B cell (primary cell): ENCODE results near the gene CHCHD6.

Experiments
- EZH2 ChIP-seq: IDR thresholded peaks from 2 replicates; pipeline ENCODE4 v1.6.1; 2012; ENCODE audit warnings: borderline replicate concordance, low read depth, mild to moderate bottlenecking, moderate library complexity, low read length; ENCODE audit not compliant: insufficient read depth, poor library complexity, severe bottlenecking
- TF ChIP-seq, protein P1 (sequence below): fragments of 200-600 bp; IDR thresholded peaks from one replicate; pipeline ENCODE4 v1.8.0; 2022; ENCODE audit warnings: antibody characterized with exemption, mild to moderate bottlenecking

DNA sequence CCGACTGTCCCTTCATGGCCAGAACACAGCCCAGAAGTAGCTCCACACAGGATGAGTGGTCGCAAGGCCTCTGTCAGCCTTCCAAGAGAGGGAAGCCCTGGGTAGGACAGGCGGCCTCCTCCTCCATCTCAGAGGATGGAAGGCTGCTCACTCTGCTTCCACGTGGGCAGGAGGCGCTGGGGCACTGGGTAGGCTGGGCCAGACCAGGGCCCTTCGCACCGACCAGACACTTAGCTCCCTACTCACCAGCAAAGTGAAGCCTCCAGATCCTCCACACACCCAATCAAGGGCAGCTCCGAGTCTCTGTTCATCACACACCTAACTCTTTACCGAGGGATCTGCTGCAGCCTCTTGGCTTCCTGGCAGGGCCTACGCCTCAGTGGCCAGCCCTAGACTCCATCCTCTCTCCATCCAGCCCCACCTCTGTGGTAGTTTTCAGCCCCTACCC lies 254.6 kb downstream of the CHCHD6 start:
- TF ChIP-seq, protein P1, sequence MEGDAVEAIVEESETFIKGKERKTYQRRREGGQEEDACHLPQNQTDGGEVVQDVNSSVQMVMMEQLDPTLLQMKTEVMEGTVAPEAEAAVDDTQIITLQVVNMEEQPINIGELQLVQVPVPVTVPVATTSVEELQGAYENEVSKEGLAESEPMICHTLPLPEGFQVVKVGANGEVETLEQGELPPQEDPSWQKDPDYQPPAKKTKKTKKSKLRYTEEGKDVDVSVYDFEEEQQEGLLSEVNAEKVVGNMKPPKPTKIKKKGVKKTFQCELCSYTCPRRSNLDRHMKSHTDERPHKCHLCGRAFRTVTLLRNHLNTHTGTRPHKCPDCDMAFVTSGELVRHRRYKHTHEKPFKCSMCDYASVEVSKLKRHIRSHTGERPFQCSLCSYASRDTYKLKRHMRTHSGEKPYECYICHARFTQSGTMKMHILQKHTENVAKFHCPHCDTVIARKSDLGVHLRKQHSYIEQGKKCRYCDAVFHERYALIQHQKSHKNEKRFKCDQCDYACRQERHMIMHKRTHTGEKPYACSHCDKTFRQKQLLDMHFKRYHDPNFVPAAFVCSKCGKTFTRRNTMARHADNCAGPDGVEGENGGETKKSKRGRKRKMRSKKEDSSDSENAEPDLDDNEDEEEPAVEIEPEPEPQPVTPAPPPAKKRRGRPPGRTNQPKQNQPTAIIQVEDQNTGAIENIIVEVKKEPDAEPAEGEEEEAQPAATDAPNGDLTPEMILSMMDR: no peak
- TF ChIP-seq EZH2: no peak
